Measurements from ENCODE around the gene KIFC1. TPM values are rescaled to one million over a fixed set of nuclear protein-coding genes. Genes with fewer than 3 reads are reported as not detected.
A peak's percentile ranks its signal among the peaks of the same experiment; 100 is the strongest.
"Not testable (repeated sequence)": the region's sequence is repeated elsewhere in the genome, so short reads cannot be mapped to it uniquely, and the experiment has no call there.

KIFC1 gene
- total RNA-seq, 1 donor from 2014 or later: 0.38 TPM

- DNase-seq (ENCODE audit: low spot score): no peak
- no peak for ATAC-seq
These were observed 17.4 kb upstream of the KIFC1 start for GRCh38 chr6:33373960-33374910.

GRCh38 chr6:33375143-33375671 is 16.4 kb upstream of the KIFC1 start:
- peak; percentile 78 for DNase-seq (ENCODE audit: low spot score)
- peak; percentile 94 for ATAC-seq

GRCh38 chr6:33377171-33377570 is 14.5 kb upstream of the KIFC1 start:
- DNase-seq (ENCODE audit: low spot score) (no peak), ATAC-seq (no peak)

GRCh38 chr6:33379184-33379583 is 12.4 kb upstream of the KIFC1 start:
- ATAC-seq; DNase-seq (ENCODE audit: low spot score): not testable (repeated sequence)

GRCh38 chr6:33380272-33380981 is 11.2 kb upstream of the KIFC1 start:
- ATAC-seq: no peak
- DNase-seq (ENCODE audit: low spot score): no peak

GRCh38 chr6:33383427-33384185 is 8.0 kb upstream of the KIFC1 start:
- ATAC-seq: no peak
- DNase-seq (ENCODE audit: low spot score): no peak

- ATAC-seq (peak; percentile 26), DNase-seq (ENCODE audit: low spot score) (no peak)
These were observed 7.0 kb upstream of the KIFC1 start for GRCh38 chr6:33384581-33385020.

- ATAC-seq (no peak), DNase-seq (ENCODE audit: low spot score) (no peak)
These were observed 1.4 kb upstream of the KIFC1 start for GRCh38 chr6:33390173-33390572.

GRCh38 chr6:33390767-33391277 is 801 bp upstream of the KIFC1 start:
- no peak for ATAC-seq
- no peak for DNase-seq (ENCODE audit: low spot score)

DNA sequence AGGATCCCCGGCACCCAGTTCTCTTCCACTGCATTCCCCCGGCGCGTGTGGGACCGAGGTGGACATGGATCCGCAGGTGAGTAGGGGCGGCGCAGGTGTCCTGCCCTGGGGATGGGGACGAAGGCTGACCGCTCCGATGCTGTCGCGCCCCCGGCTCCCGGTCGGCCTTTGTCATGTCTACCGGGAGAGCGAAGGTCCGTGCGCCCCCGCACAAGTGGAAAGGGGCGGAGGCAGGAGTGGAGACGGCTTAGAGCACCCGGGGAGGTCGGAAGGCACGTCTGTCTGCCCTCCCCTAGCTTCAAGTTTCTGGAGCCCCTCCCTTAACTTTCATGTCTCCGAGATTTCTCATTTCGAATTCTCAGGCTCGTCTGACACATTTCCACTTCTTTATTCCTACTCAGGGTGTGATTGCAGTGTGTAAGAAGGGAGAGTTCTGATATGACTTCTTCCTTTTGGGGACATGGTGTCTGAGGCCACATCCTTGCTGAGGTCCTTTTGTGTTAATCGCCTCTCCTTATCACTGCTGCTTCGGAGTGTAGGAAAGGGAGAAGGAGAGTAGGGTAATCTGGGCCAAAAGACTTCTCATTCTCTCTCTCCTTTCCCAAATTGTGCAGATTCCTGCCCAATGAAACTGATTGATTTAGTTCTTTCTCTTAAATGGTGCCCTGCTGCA is 435 bp downstream of the KIFC1 start:
- ATAC-seq: no peak
- DNase-seq (ENCODE audit: low spot score): no peak

DNA sequence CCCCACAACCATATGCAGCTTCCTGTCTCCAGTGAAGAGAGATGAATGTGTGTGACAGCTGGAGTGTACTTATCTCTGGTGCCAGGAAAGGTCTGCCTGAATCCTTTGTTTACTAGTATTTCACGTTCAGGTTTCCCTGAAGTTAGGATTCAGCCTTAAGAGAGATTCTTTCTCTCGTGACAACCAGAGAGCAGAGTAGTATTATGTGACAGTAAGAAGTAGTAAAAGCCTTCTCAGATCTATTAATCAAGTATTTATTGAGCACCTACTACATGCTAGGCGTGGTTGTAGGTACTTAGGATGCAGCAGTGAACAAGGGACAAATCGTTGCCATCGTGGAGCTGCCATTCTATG is 949 bp downstream of the KIFC1 start:
- DNase-seq (ENCODE audit: low spot score) (no peak), ATAC-seq (no peak)

GRCh38 chr6:33392979-33393378 is 1.4 kb downstream of the KIFC1 start:
- ATAC-seq (no peak), DNase-seq (ENCODE audit: low spot score) (no peak)

DNA sequence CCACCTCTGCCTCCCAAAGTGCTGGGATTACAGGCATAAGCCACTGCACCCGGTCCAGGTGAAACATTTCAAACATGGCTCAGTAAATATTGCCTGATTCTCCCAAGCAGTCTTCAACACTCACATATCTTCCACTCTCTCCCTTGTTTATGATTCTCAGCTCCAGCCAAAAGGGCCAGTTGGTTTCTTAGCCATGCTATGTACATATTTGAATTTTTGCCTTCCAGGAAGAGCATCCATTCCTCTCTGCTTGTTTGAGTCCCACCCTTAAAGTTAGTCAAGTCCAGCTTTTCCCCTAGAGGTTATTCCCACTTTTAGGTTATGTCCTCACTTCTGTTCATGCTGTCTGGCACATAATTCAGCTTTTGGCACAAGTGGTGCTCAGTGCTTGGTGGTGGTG is 5.9 kb downstream of the KIFC1 start:
- DNase-seq (ENCODE audit: low spot score) (no peak), ATAC-seq (no peak)

DNA sequence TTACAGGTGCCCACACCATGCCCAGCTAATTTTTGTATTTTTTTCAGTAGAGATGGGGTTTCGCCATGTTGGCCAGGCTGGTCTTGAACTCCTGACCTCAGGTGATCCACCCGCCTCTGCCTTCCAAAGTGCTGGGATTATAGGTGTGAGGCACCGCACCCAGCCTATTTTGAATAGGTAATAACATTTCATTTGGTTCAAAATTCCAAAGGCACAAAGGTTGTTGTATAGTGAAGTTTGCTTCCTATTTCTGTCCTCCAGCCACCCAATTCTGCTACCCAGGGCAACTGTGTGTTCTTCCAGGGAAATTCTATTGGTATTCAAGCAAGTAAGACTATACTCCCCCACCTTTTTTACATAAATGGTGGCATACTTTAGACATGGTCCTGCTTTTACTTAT is 7.0 kb downstream of the KIFC1 start:
- not testable (repeated sequence) for DNase-seq (ENCODE audit: low spot score); ATAC-seq

- DNase-seq (ENCODE audit: low spot score); ATAC-seq: not testable (repeated sequence)
These were observed 8.3 kb downstream of the KIFC1 start for GRCh38 chr6:33399881-33400280.

DNA sequence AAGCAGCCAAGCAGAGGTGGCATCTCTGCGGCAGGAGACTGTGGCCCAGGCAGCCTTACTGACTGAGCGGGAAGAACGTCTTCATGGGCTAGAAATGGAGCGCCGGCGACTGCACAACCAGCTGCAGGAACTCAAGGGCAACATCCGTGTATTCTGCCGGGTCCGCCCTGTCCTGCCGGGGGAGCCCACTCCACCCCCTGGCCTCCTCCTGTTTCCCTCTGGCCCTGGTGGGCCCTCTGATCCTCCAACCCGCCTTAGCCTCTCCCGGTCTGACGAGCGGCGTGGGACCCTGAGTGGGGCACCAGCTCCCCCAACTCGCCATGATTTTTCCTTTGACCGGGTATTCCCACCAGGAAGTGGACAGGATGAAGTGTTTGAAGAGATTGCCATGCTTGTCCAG is 13.3 kb downstream of the KIFC1 start:
- no peak for ATAC-seq
- no peak for DNase-seq (ENCODE audit: low spot score)

DNA sequence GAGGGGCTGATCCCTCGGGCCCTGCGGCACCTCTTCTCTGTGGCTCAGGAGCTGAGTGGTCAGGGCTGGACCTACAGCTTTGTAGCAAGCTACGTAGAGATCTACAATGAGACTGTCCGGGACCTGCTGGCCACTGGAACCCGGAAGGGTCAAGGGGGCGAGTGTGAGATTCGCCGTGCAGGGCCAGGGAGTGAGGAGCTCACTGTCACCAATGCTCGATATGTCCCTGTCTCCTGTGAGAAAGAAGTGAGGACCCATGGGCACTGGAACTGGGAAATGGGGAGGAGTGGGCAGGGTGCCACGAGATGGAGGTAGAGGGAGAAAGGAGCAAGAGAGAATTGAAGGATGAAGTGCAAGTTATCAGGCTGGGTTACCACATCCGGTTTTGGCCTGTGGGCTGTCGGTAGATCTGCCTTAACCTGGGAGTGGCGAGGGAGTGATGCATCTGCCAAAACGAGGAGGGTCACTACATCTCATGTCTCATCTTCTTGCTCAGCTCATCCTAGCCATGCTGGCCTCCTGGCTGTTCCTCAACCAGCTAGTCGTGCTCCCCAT is 13.8 kb downstream of the KIFC1 start:
- ATAC-seq (no peak), DNase-seq (ENCODE audit: low spot score) (no peak)

GRCh38 chr6:33406126-33406525 is 14.5 kb downstream of the KIFC1 start:
- DNase-seq (ENCODE audit: low spot score) (no peak), ATAC-seq (no peak)

GRCh38 chr6:33407132-33407718 is 15.6 kb downstream of the KIFC1 start:
- no peak for DNase-seq (ENCODE audit: low spot score)
- no peak for ATAC-seq
